SIG-M5 treated with dmso at 0.1 percent for 504 hours (cell line): Measurements from ENCODE around the gene DCAF8.

Experiments used
- DNase-seq: peaks from one replicate; lab custom pipeline; 2025; ENCODE audit not compliant: unreplicated experiment; lab: John Stamatoyannopoulos, UW

The DCAF8 gene

GRCh38 chr1:160171980-160172379, 90.4 kb downstream of the DCAF8 start:
- no peak for DNase-seq

GRCh38 chr1:160171354-160171753, 91.0 kb downstream of the DCAF8 start:
- DNase-seq = no peak

- DNase-seq = peak; percentile 36
These were observed 92.6 kb downstream of the DCAF8 start for GRCh38 chr1:160169553-160170399.

- DNase-seq = no peak
These were observed 93.6 kb downstream of the DCAF8 start for GRCh38 chr1:160168609-160169369.

- DNase-seq = no peak
These were observed 94.3 kb downstream of the DCAF8 start for GRCh38 chr1:160168016-160168415.

- no peak for DNase-seq
These were observed 94.8 kb downstream of the DCAF8 start for GRCh38 chr1:160167580-160167979.

GRCh38 chr1:160167056-160167455, 95.3 kb downstream of the DCAF8 start:
- DNase-seq = no peak

- DNase-seq = no peak
These were observed 96.0 kb downstream of the DCAF8 start for GRCh38 chr1:160166166-160166868.
